H9 (cell line): ENCODE results near the gene F13A1. TPM values are rescaled to one million over a fixed set of nuclear protein-coding genes. Genes with fewer than 3 reads are reported as not detected.

Experiments
- DNase-seq: peaks from one replicate; pipeline ENCODE4 v3.0.0-alpha.2; 2017
- H2AFZ ChIP-seq: one replicate; pipeline ENCODE4 v1.6.1; 2013; ENCODE audit warnings: mild to moderate bottlenecking, low read length, control low read depth, moderate library complexity
- H2AK5ac ChIP-seq: 2 replicates; pipeline ENCODE4 v1.6.1; 2013; ENCODE audit warnings: low read length, control low read depth, mixed read lengths; ENCODE audit not compliant: insufficient read length
- H2BK120ac ChIP-seq: one replicate; pipeline ENCODE4 v1.6.1; 2013; ENCODE audit warnings: low read depth, mild to moderate bottlenecking, low read length, control low read depth, inconsistent platforms; ENCODE audit not compliant: poor library complexity, severe bottlenecking
- H2BK12ac ChIP-seq: 2 replicates; pipeline ENCODE4 v1.6.1; 2013; ENCODE audit warnings: low read length, control low read depth, mixed read lengths, low read depth; ENCODE audit not compliant: insufficient read length
- H2BK15ac ChIP-seq: 2 replicates; pipeline ENCODE4 v1.6.1; 2013; ENCODE audit warnings: low read depth, low read length, control low read depth
- H2BK20ac ChIP-seq: one replicate; pipeline ENCODE4 v1.6.1; 2013; ENCODE audit warnings: low read depth, mild to moderate bottlenecking, low read length, control low read depth, inconsistent platforms; ENCODE audit not compliant: poor library complexity, severe bottlenecking
- H2BK5ac ChIP-seq: 2 replicates; pipeline ENCODE4 v1.6.1; 2013; ENCODE audit warnings: low read length, control low read depth, mixed read lengths; ENCODE audit not compliant: insufficient read length
- H3K14ac ChIP-seq: 2 replicates; pipeline ENCODE4 v1.6.1; 2013; ENCODE audit warnings: low read length, control low read depth; ENCODE audit not compliant: insufficient read depth
- H3K18ac ChIP-seq: 2 replicates; pipeline ENCODE4 v1.6.1; 2013; ENCODE audit warnings: low read depth, mild to moderate bottlenecking, mixed read lengths, low read length, control low read depth; ENCODE audit not compliant: insufficient read length
- H3K23ac ChIP-seq: 2 replicates; pipeline ENCODE4 v1.6.1; 2013; ENCODE audit warnings: low read length, control low read depth, mixed read lengths, low read depth; ENCODE audit not compliant: insufficient read length
- H3K23me2 ChIP-seq: 2 replicates; pipeline ENCODE4 v1.6.1; 2013; ENCODE audit warnings: low read depth, mild to moderate bottlenecking, mixed read lengths, low read length, control low read depth; ENCODE audit not compliant: insufficient read length, poor library complexity, severe bottlenecking
- H3K27ac ChIP-seq: 2 replicates; pipeline ENCODE4 v1.5.1; 2013; ENCODE audit warnings: low read length, control low read depth, mixed read lengths, low read depth; ENCODE audit not compliant: insufficient read length
- H3K27me3 ChIP-seq: 2 replicates; pipeline ENCODE4 v1.6.1; 2013; ENCODE audit warnings: low read length, control low read depth, inconsistent platforms; ENCODE audit not compliant: insufficient read depth
- H3K4ac ChIP-seq: 2 replicates; pipeline ENCODE4 v1.6.1; 2013; ENCODE audit warnings: low read depth, mild to moderate bottlenecking, control low read depth, inconsistent platforms, low read length, moderate library complexity
- H3K4me1 ChIP-seq: 2 replicates; pipeline ENCODE4 v1.6.1; 2013; ENCODE audit warnings: low read length, control low read depth, inconsistent platforms; ENCODE audit not compliant: insufficient read depth
- H3K4me2 ChIP-seq: 2 replicates; pipeline ENCODE4 v1.6.1; 2013; ENCODE audit warnings: low read length, control low read depth, mixed read lengths; ENCODE audit not compliant: insufficient read length, insufficient read depth
- H3K56ac ChIP-seq: 2 replicates; pipeline ENCODE4 v1.6.1; 2013; ENCODE audit warnings: low read depth, mild to moderate bottlenecking, mixed read lengths, low read length, control low read depth; ENCODE audit not compliant: insufficient read length
- H3K79me1 ChIP-seq: 2 replicates; pipeline ENCODE4 v1.6.1; 2013; ENCODE audit warnings: low read depth, mild to moderate bottlenecking, moderate library complexity, low read length, control low read depth, inconsistent platforms; ENCODE audit not compliant: insufficient read depth, poor library complexity, severe bottlenecking
- H3K79me2 ChIP-seq: 2 replicates; pipeline ENCODE4 v1.6.1; 2013; ENCODE audit warnings: low read length, control low read depth, inconsistent platforms; ENCODE audit not compliant: insufficient read depth
- H3K9ac ChIP-seq: 2 replicates; pipeline ENCODE4 v1.6.1; 2013; ENCODE audit warnings: low read length, control low read depth, mixed read lengths; ENCODE audit not compliant: insufficient read length; ENCODE audit errors: extremely low read depth
- H3K9me3 ChIP-seq: one replicate; pipeline ENCODE4 v1.6.1; 2013; ENCODE audit warnings: low read depth, low read length, inconsistent platforms; ENCODE audit not compliant: control insufficient read depth
- H3T11ph ChIP-seq: one replicate; pipeline ENCODE4 v1.6.1; 2013; ENCODE audit warnings: mild to moderate bottlenecking, low read length, control low read depth, inconsistent platforms
- H4K20me1 ChIP-seq: one replicate; pipeline ENCODE4 v1.6.1; 2013; ENCODE audit not compliant: control insufficient read depth, insufficient read length, insufficient read depth
- H4K5ac ChIP-seq: 2 replicates; pipeline ENCODE4 v1.6.1; 2013; ENCODE audit warnings: low read depth, mild to moderate bottlenecking, mixed read lengths, low read length, control low read depth; ENCODE audit not compliant: insufficient read length
- H4K8ac ChIP-seq: replicated peaks from 2 replicates; pipeline ENCODE4 v1.6.1; 2013; ENCODE audit warnings: low read length, control low read depth, mixed read lengths, low read depth; ENCODE audit not compliant: insufficient read length
- H4K91ac ChIP-seq: 2 replicates; pipeline ENCODE4 v1.6.1; 2013; ENCODE audit warnings: low read depth, mild to moderate bottlenecking, moderate library complexity, mixed read lengths, low read length, control low read depth; ENCODE audit not compliant: insufficient read length
- H3K27ac Mint-ChIP-seq, 3 experiments: 2 replicates in 2 of 3; 3 replicates in 1 of 3; pipeline ENCODE4 v1.8.0; 2020 to 2021; ENCODE audit warnings: mixed read lengths in 3 of 3, mild to moderate bottlenecking in 1 of 3, moderate library complexity in 1 of 3
- H3K27me3 Mint-ChIP-seq: 2 replicates; pipeline ENCODE4 v1.8.0; 2021; ENCODE audit warnings: low read depth, mild to moderate bottlenecking, moderate library complexity, mixed read lengths
- H3K36me3 Mint-ChIP-seq, 3 experiments: 2 replicates in 2 of 3; 3 replicates in 1 of 3; pipeline ENCODE4 v1.8.0; 2020 to 2021; ENCODE audit warnings: low read depth in 3 of 3, mixed read lengths in 3 of 3; ENCODE audit not compliant: insufficient read depth in 1 of 3
- H3K4me1 Mint-ChIP-seq, 2 experiments: 2 replicates each; pipeline ENCODE4 v1.8.0; 2020; ENCODE audit warnings: mixed read lengths in 2 of 2
- H3K4me3 Mint-ChIP-seq, 2 experiments: 2 replicates in 1 of 2; 3 replicates in 1 of 2; pipeline ENCODE4 v1.8.0; 2020 to 2021; ENCODE audit warnings: mild to moderate bottlenecking in 2 of 2, mixed read lengths in 2 of 2, moderate library complexity in 1 of 2
- H3K9me3 Mint-ChIP-seq, 2 experiments: 2 replicates in 1 of 2; 3 replicates in 1 of 2; pipeline ENCODE4 v1.8.0; 2020; ENCODE audit warnings: mild to moderate bottlenecking in 2 of 2, mixed read lengths in 2 of 2, moderate library complexity in 1 of 2
- CTCF ChIP-seq: fragments of 200-600 bp; sonication (generic); conservative IDR thresholded peaks from 3 replicates; pipeline ENCODE4 v1.8.0; 2021; ENCODE audit warnings: antibody characterized with exemption, mild to moderate bottlenecking
- WGBS: extraction: QIAGEN DNeasy Blood & Tissue Kit; methylation state at CpG from one replicate; pipeline ENCODE4 v1.1.7; 2013; ENCODE audit warnings: missing lambda C conversion rate, low lambda C conversion rate, mixed read lengths; ENCODE audit not compliant: insufficient read length; ENCODE audit errors: extremely low coverage; 5-methylcytosine and 5-hydroxymethylcytosine counted together
- total RNA-seq: library from RNA; stranded (reverse); gene quantifications from 2 replicates; pipeline ENCODE4 v1.2.1, GENCODE V29; 2021

The F13A1 gene
- total RNA-seq, 1 experiment from 2014 or later: 0.15 TPM

GRCh38 chr6:6201200-6201599 is 119.3 kb downstream of the F13A1 start:
- no peak overlapping the region for H3K9ac ChIP-seq
- H3K27me3 ChIP-seq: no peaks in the 10 kb centered on the region; the same call in 1 of the 2 replicates
- H2AK5ac ChIP-seq: no peak overlapping the region
- H4K8ac ChIP-seq: no peak overlapping the region
- H3K9me3 ChIP-seq: no peaks in the 10 kb centered on the region
- Mint-ChIP-seq H3K36me3 (no peaks in the 10 kb centered on the region; a peak in 1 of 7 replicates), H3K9me3 (peaks cover 0 to 4% of the 10 kb centered on the region in 2 experiments; a peak in 3 of 5 replicates), H3K27ac (no peak overlapping the region), H3K27me3 (peaks cover 2% of the 10 kb centered on the region), H3K4me3 (no peak overlapping the region), H3K4me1 (peaks cover 7 to 10% of the 10 kb centered on the region in 2 experiments)
- H3K18ac ChIP-seq: no peak overlapping the region
- no peak overlapping the region for H2BK120ac ChIP-seq
- no peak overlapping the region for H3K23ac ChIP-seq
- no peak overlapping the region for H4K91ac ChIP-seq
- no peaks in the 10 kb centered on the region for H3K79me2 ChIP-seq
- H2BK5ac ChIP-seq: no peak overlapping the region
- H3T11ph ChIP-seq: no peak overlapping the region
- H3K56ac ChIP-seq: no peak overlapping the region
- WGBS: no CpG with 5 or more reads among the region's 4 CpGs
- TF ChIP-seq CTCF: no peak
- H3K27ac ChIP-seq: no peak overlapping the region
- no peaks in the 10 kb centered on the region for H4K20me1 ChIP-seq
- H2BK15ac ChIP-seq: no peak overlapping the region
- no peaks in the 10 kb centered on the region for H3K4me1 ChIP-seq
- no peak for DNase-seq
- no peak overlapping the region for H3K4ac ChIP-seq
- H4K5ac ChIP-seq: no peak overlapping the region
- no peak overlapping the region for H2AFZ ChIP-seq
- no peak overlapping the region for H2BK20ac ChIP-seq
- H3K79me1 ChIP-seq: no peaks in the 10 kb centered on the region
- H3K4me2 ChIP-seq: no peak overlapping the region
- no peak overlapping the region for H3K14ac ChIP-seq
- no peaks in the 10 kb centered on the region for H3K23me2 ChIP-seq
- H2BK12ac ChIP-seq: no peak overlapping the region
